ENCODE data around the gene THAP7.
"Not testable (repeated sequence)": the region's sequence is repeated elsewhere in the genome, so short reads cannot be mapped to it uniquely, and the experiment has no call there.

- TF ChIP-seq CTCF, POLR2A (IDR thresholded peaks at IDR 0.05): not testable (repeated sequence)
These were observed 37.2 kb upstream of the THAP7 start for GRCh38 chr22:21039158-21039557.

Data from uterus (tissue), 2 donors.